Anterior cingulate cortex (tissue), 58 donors: ENCODE data around the gene COPS3.
"Not testable (repeated sequence)": the region's sequence is repeated elsewhere in the genome, so short reads cannot be mapped to it uniquely, and the experiment has no call there.

ENCODE experiments used
- DNase-seq, 58 donors: peaks; one replicate each; lab custom pipeline; 2025; lab: John Stamatoyannopoulos, UW

Gene COPS3

DNA sequence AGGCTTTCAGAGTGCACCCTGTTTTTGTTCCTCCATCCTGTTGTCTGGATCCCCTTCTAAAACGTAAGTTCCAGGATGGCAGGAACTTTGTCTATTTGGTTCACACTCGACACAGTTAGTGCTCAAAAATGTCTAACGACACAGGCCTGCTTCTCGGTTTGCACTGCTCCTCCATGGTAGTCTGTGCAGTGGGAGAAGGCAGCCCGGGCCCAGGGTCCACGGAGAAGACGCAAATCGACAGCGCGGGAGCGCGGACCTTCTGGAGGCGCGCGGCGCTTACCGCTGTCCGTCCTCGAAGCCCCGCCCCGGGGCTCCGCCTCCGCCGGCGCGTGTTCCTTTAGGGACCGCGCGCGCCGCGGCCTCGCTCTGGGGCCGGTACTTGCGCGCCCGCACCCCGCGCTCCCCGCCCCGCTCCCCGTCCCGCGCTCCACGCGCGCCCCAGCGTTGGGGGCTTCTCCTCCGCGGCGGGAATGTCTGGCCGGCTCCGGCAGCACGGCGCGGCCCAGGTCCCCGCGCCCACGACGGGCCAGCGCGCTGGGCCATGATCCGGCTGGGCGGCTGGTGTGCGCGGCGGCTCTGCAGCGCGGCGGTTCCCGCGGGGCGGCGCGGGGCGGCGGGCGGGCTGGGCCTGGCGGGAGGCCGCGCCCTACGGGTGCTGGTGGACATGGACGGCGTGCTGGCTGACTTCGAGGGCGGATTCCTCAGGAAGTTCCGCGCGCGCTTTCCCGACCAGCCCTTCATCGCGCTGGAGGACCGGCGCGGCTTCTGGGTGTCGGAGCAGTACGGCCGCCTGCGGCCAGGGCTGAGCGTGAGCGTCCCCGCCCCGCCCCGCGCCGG is 22.2 kb upstream of the COPS3 start, which contains the start of gene NT5M:
TSS of gene NT5M (plus strand) at position 364 of the 837 bp plus-strand sequence. CDS start at position 542, 178 bp downstream.
- peak in 54 of 58 donors; percentile 28 to 84 (median 62) for DNase-seq

DNA sequence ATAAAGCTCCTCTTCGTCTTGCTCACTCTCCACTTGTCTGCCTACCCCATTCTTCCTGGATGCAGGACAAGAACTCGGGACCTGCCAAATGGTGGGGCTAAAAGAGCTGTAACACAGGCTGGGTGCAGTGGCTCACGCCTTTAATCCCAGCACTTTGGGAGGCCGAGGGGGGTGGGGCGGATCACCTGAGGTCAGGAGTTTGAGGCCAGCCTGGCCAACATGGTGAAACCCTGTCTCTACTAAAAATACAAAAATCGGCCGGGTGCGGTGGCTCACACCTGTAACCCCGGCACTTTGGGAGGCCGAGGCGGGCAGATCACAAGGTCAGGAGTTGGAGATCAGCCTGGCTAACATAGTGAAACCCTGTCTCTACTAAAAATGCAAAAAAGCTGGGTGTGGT is 20.6 kb upstream of the COPS3 start:
- DNase-seq: not testable (repeated sequence)

- DNase-seq: peak in 12 of 58 donors; percentile 4 to 35 (median 14)
Measured at GRCh38 chr17:17300624-17301568, 19.9 kb upstream of the COPS3 start.

DNA sequence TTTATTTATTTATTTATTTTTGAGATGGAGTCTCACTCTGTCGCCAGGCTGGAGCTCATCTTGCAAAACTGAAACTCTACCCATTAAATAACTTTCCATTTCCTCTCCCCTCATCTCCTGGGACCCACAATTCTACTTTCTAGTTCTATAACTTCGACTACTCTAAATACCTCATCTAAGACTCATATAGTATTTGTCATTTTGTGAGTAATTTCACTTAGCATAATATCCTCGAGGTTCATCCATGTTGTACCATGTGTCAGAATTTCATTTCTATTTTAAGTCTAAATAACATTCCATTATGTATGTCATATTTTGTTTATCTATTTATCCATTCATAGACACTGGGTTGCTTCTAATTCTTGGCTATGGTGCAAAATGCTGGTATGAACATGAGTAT is 17.1 kb upstream of the COPS3 start:
- DNase-seq: no peak

DNA sequence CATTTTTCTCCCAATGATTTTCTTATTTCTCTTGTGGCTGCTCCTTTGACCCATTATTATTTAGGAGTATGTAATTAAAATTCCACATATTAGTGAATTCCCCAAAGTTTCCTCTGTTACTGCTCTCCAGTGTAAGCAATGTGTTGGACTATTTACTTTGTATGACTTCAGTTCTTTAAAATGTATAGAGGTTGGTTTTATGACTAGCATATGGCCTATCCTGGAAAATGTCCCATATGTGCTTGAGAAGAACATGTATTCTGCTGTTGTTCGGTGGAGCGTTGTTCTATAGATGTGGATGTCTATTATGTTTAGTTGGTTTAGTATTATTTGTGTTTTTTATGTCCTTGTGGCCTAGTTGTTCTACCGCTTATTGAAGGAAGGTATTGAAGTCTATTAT is 16.2 kb upstream of the COPS3 start:
- DNase-seq: no peak

DNA sequence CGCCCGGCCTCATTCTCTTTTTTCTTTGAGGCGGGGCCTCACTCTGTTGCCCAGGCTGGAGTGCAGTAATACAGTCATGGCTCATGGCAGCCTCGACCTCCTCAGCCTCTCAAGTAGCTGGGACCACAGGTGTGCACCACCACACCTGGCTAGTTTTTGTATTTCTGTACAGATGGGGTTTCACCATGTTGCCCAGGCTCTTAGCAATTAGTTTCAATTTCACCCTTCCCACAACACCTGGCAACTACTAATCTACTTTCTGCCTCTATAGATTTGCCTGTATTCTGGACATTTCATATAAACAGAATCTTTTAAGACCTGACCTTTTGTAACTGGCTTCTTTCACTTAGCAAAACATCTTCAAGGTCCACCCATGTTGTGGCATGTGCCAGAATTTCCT is 14.1 kb upstream of the COPS3 start:
- DNase-seq: no peak

GRCh38 chr17:17289701-17290100 is 8.7 kb upstream of the COPS3 start:
- DNase-seq: no peak

DNA sequence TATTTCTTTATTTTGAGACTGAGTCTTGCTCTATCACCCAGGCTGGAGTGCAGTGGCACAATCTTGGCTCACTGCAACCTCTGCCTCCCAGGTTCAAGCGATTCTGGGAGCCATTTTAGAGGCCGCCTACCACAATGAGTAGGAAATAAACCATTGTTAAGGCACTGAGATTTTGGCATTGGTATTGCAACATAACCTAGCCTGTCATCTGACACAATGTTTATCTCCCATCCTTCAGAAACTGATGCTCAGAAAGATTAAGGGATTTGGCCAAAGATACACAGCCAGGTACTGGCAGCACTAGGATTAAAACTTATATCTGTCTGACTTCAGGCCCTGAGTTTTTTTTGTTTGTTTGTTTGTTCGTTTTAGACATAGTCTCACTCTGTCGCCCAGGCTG is 8.0 kb upstream of the COPS3 start:
- no peak for DNase-seq

GRCh38 chr17:17285951-17286350 is 4.9 kb upstream of the COPS3 start:
- no peak for DNase-seq

GRCh38 chr17:17279316-17279715 is 1.7 kb downstream of the COPS3 start:
- no peak for DNase-seq

DNA sequence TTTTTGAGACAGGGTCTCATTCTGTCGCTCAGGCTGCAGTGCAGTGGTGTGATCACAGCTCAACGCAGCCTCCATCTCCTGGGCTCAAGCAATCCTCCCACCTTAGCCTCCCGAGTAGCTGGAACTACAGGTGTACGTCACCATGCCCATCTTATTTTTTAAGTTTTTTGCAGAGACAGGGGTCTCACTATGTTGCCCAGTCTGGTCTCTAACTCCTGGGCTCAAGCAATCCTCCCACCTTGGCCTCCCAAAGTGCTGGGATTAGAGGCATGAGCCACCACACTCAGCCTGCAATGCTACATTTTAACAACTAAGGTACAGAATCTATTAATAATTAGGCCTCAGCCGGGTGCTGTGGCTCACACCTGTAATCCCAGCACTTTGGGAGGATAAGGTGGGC is 3.6 kb downstream of the COPS3 start:
- not testable (repeated sequence) for DNase-seq

DNA sequence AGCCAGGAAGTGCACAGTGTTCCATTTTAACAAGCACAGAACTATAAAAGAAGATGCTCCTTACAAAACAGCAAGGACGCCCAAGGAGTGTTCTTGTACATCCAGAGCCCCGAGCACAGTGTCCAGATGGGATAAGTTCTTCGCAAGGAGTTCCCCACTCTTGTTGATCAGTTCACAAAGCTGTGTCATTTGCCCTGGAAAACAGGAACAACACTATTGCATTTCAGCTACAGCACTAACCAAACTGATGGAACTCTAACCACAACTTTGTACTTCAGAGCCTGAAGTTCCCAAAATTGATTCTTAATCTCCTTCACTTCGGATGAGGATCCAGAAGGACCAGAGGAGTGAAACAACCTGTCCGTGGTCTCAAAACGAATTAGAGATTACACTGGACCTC is 5.1 kb downstream of the COPS3 start:
- DNase-seq: no peak

DNA sequence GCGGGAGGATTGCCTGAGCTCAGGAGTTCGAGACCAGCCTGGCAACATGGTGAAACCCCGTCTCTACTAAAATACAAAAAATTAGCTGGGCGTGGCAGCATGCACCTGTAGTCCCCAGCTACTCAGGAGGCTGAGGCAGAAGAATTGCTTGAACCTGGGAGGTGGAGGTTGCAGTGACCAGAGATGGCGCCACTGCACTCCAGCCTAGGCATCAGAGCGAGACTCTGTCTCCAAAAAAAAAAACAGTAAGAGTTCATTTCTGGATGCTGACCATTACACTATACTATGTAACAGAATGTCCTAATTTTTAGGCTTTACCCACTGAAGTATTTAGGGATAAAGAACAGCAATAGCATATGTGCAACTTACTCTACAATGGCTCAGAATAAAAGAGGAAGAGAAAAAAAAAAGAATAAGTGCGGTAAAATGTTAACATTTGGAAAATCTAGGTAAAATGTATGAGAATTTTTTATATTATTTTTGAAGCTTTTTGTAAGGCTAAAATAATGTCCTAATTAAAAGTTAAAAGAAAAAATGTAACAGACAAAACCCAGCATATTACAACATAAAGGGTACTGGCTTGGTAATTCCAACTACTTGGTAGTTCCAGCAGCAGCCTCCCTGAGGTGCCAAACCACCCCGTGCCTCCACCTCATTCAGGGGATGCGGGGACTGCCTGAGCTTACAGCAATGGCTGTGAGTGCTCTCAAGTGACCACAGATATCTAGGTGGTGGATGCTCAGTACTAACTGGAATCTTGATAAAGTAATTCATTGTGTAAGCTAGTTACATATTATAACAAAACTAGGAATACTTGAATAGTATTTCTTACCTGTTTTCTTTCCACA is 10.9 kb downstream of the COPS3 start:
- DNase-seq: no peak

- DNase-seq: no peak
Measured at GRCh38 chr17:17264430-17264829, 16.6 kb downstream of the COPS3 start.

DNA sequence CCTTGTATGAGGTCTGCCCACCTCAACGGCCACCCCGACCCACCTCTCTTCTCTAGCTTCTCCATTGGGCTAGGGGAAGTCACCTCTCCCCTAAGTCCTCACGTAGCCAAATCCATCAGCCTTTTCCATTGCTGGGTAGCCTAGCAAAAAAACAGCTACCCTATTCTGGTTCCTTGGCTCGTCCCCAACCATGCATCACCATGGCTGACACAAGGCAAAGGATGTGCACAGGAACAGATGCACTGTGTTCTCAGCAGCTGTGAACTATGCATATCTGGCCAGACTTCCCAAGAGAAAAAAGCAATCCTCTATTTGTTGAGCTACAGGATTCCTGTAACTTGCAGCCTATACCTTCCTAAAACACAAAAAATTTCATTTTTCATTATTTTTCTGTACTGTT is 22.0 kb downstream of the COPS3 start:
- peak in 38 of 58 donors; percentile 3 to 78 (median 45) for DNase-seq

DNA sequence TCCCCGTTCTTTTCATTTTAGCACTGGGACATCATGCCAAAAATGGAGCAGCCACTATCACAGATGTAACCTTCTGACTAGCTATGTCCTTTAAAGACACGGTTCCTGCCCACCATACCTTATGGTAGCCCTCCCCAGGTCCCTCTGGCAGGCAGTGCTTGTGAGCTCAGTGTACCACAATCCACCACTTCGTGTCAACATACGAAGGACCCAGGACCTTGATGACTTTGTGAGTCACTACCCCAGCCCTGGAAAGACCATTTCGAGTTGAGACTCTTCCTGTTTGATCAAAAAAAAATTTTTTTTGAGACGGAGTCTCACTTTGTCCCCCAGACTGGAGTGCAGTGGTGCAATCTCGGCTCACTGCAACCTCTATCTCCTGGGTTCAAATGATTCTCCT is 23.0 kb downstream of the COPS3 start:
- no peak for DNase-seq

- no peak for DNase-seq
Measured at GRCh38 chr17:17256316-17256715, 24.7 kb downstream of the COPS3 start.

GRCh38 chr17:17255689-17256088 is 25.4 kb downstream of the COPS3 start:
- not testable (repeated sequence) for DNase-seq

- DNase-seq: no peak
Measured at GRCh38 chr17:17254036-17254435, 27.0 kb downstream of the COPS3 start.

- no peak for DNase-seq
Measured at GRCh38 chr17:17253406-17253805, 27.6 kb downstream of the COPS3 start.
